GM18873 (cell line): ENCODE data around the gene DSE.

ENCODE experiments used
- ATAC-seq: cut with Tn5 transposase; IDR thresholded peaks from one replicate; pipeline ENCODE4 v1.9.1; 2021; ENCODE audit warnings: mild to moderate bottlenecking, moderate library complexity, moderate number of reproducible peaks; ENCODE audit not compliant: unreplicated experiment, low FRiP score

DSE gene

DNA sequence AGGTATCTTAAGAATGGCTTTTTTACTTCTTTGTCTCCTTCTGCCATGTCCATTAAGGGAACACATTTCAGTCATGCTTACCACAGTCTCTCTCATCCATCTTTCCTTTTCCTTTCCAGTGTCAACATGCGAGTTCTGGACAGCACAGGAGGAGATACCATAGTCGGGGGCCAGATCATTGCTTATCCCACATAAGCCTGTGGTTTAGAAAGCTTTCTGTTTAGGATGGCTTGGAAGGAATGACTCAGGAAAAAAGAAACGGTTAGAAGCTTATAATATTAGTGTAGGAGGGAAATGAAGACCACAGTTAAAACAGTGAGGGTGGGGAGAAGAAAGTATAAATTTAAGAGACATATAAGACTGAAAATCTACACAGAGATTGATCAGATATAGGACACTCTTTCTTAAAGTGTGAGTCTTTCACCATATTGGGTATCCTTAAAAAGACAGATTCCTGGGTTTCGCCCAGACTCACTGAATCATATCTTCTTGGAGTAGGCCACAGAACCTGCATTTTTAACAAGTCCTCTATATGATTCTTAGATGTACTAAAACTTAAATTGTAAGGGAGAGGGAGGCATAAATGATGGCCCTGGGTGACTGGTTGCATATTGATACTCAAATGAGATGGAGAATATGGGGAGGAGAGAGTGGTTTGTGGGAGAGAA is 36.1 kb downstream of the DSE start:
- no peak for ATAC-seq

DNA sequence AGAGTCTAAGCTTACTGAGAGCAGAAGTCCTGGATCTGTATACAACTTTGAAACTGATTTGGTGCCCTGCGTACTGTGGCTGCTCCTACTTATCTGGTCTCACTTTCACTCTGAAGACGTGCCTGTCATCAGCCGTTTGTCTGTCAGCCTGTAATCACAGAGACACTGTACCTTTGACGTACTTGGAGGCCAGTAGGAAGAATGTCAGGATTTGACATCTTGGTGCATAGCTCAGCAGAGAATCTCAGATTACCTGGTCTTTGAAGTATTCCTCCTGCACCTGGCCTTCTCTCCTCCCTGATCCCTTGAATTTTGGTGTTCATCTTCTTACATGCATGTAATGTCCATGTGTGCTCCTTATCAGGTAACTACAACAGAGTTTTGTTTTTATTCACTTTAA is 37.7 kb downstream of the DSE start:
- no peak for ATAC-seq

DNA sequence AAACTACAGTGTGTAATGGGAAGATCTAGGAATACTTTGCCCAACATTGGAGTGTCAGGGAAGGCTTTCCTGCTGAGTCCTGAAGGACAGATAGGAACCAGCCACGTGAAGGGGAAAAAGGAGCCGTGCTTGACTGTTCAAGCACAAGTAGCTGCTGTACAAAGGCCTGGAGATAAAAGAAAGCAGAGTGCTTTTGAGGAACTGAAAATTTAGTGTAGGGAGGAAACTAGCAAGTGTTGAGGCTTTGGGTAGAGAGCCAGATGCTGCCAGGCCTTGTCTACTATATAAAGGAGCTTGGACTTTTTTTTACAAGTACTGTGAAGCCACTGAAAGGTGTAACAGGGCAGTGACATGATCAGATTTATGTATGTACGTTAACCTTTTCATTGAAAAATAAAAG is 39.0 kb downstream of the DSE start:
- ATAC-seq = peak; percentile 89

DNA sequence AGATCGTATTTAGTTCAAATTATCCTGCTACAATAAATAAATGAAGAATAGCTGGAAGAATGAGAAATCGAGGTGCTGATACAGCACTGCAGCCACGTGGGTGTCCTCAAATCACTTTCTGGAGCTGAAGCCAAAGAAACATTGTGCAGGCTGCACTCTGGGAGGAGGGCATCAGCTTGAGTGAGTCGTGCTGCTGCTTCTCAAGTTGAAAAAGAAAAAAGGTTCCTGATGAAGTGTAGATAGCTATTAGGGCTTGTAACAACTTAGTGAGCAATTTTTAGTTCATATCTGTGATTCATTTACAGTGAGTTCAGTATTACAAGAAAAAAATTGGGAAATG is 40.5 kb downstream of the DSE start:
- no peak for ATAC-seq

DNA sequence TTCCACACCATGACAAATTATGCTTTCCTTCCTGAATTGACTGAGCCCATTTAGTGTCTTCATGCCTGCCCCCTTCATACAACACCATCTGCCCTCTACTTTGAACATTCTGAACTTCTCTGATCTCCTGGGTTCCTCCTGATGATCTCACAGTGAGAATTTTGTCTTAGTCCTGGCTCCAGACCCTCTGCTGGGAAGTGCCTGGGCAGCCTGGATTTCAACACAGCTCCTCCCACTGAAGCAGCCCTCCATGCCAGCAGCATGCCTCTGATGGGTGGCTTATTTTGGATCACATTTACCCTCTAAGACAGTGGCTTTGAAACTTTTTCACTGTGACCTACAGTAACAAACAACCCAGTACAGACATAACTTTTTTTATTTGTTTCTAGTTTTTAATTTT is 41.5 kb downstream of the DSE start:
- no peak for ATAC-seq

DNA sequence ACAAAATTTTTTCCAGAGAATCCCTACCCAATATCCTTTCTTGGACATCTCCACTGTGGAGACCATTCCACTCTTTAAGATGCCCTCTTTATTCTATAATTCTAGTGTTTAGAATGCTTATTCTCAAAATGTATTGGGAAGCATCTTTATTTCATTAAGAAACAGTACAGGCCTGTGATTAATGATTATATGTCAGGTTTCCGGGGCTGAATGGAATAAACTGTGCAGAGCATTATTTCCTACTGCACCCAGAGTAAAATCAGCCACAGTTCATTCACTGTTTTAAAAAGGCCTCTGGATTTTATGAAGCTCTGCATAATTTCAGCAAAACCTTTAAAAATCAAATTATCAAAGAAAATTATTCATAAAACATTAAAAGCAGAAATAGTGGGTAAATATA is 42.6 kb downstream of the DSE start:
- no peak for ATAC-seq

DNA sequence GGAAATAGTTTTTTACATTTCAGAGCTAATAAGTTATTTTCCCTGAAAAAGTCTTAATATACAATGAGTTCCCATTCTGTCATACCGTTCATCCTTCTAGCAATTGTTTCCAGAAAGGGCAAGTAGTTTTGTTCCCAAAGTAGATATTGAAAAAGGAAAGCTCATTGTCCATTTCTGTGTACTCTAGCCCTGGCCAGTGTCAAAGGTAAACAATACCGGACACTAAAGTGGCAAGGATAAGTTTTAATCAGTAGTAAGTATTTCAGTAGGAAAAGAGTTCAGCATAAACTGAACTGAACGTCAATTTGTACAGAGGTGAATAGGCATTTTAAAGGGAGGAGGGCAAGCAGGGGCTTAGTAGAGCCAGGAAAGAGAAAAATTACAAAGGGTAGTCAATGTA is 46.9 kb downstream of the DSE start:
- no peak for ATAC-seq

DNA sequence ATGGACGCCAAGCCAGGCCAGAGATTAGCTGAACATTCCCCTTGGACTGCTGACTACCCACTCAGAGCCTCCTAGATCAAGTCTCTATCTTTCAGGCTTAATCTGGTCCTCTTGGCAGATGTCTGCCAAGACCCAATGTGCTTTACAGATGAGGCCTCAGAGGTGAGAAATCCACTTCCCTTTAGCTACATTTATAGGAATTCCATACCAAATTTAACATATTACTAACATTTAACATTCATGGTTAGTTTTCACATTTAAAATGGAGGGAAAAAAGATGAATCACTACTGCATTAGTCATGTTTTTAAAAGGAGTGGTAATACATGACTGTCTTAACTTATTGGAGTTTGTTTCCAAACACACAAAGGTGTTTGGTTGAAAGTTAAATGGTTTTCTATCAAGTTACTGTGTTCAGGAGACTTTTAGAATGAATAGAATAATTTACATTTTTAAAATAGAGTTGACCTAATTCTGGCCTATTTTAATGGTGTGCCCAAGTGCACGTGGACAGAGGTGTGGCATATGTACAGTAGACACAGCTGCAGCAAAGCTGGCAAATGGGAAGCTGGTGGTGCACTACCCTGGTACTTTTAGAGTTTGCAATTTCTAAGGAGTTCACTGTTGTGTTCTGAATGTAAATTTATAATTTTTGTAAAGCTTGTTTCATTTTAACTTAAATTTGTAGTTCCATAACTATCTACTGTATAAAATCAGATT is 48.5 kb downstream of the DSE start:
- ATAC-seq = no peak

DNA sequence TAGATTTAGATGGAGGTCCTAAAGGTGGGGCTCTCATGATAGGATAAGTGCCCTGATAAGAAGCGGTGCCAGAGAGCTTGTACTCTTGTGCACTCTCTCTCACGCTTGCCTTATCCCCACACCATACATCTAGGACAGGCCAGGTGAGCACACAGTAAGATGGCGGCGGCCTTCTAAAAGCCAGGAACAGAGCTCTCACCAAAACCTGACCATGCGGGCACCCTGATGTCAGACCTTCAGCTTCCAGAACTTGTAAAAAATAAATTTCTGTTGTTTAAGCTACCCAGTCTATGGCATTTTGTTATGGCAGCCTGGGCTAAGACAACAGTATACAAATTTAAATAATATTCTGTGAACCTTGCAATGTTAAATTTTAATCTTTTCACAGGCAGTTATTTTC is 49.6 kb downstream of the DSE start:
- no peak for ATAC-seq

DNA sequence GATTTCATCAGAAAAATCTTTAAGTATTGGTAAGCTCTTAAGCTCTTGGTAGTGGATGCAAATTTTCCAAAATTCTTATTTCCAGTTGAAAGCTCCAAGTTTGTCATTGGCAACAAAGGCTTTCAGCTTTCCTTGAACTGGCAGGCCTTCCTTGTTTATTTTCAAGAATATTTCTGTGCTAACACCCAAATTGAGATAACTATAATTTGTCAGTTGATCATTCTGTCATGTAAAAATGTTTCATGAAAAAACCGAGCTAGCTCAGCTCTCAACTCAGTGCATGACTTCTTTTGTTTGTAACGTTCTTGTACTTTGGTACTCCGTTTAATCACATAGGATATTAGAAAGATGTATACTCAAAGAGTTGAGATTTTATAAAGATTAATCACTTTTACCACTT is 51.5 kb downstream of the DSE start:
- no peak for ATAC-seq

DNA sequence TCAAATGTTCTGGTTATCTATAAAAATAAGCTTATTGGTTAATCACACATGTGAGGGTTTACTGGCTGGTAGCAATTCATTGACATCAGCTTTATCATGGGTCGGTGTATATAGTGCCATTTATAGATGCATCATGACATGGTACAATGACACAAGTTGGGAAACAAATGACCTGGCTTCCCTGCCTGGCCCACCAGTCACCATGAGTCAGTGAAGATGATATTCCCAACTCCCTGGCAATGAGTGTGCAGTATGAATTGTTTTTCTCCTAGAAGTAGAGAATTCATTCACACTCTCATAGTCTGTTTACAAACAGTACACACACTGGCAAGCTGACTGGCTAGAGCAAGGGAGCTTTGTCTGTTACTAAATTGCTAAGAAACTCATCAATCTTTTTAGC is 53.3 kb downstream of the DSE start:
- no peak for ATAC-seq

DNA sequence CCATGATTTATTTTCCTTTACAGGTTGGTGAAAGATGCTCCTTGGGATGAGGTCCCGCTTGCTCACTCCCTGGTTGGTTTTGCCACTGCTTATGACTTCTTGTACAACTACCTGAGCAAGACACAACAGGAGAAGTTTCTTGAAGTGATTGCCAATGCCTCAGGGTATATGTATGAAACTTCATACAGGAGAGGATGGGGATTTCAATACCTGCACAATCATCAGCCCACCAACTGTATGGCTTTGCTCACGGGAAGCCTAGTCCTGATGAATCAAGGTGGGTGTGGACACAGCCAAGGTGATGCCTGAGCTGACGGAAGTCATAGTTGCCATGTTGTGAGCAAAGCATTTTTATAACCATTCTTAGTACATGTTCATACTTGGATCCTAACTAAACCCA is 55.8 kb downstream of the DSE start:
- no peak for ATAC-seq

DNA sequence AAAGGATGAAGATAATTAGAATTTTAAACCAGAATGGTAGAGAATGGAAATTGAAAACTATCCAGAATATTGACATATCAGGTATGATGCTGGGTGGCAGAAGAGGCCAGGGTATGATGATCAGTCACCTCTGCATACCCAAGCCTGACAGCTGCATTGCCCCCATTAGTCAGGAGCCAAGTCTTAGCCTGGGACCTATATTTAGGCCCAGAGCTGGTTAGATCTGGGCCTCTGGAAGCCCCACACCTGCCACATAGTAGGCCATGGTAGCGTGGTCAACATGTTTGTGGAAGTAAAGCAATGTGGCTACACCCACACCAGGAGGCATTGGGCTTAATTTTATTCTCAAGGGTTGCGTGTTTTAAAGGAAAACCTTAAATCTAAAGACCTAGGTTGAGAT is 58.4 kb downstream of the DSE start:
- ATAC-seq = no peak

DNA sequence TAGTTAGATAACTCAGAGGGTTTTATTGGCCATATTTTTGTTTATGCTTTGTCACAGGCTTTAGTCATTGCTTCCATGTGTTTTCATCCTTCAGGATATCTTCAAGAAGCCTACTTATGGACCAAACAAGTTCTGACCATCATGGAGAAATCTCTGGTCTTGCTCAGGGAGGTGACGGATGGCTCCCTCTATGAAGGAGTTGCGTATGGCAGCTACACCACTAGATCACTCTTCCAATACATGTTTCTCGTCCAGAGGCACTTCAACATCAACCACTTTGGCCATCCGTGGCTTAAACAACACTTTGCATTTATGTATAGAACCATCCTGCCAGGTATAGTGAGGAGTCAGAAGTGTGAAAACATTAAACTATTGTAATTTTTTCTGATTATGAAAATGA is 60.1 kb downstream of the DSE start:
- ATAC-seq = no peak

DNA sequence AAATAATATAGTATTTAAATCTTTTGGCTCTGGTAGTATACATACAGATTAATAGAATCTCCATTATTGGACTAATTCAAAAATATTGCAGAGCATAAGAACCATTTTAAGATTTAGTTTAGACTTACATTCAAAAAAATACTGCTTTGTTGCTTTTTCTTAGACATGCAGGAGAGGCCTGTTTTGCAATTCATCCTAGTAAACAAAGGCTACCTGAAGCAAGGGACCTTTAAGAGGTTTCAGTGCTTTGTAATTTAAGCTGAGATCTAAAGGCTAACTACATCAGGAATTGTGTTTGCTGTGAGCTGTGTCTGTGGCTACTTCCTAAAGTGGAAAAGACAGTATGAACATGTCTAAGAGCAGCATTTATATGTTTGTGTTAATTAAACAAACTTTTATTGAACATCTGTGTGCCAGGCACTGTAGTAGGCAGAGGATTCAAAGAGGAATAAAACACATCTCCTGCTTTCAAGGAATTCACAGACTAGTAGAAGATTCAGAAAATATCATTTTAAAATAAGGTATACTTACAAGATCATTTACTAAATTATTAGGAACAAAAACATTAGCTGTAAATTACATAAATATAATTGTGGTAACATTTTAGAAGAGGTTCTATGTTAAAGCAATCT is 61.3 kb downstream of the DSE start:
- ATAC-seq = no peak

DNA sequence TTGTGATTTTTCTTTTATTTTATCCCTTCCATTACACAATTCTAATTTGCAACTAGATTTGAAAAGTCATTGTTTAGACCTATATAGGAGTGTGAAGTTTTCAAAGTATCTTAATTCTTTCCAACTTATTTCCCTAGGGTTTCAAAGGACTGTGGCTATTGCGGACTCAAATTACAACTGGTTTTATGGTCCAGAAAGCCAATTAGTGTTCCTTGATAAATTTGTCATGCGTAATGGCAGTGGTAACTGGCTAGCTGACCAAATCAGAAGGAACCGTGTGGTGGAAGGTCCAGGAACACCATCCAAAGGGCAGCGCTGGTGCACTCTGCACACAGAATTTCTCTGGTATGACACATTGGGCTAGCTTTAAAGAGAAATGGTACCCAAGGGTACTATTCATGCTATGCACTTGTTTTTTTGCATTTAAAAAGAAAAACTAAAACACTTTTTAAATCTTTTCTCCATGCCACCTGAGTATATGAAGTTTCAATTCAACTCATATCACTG is 62.5 kb downstream of the DSE start:
- ATAC-seq = no peak

DNA sequence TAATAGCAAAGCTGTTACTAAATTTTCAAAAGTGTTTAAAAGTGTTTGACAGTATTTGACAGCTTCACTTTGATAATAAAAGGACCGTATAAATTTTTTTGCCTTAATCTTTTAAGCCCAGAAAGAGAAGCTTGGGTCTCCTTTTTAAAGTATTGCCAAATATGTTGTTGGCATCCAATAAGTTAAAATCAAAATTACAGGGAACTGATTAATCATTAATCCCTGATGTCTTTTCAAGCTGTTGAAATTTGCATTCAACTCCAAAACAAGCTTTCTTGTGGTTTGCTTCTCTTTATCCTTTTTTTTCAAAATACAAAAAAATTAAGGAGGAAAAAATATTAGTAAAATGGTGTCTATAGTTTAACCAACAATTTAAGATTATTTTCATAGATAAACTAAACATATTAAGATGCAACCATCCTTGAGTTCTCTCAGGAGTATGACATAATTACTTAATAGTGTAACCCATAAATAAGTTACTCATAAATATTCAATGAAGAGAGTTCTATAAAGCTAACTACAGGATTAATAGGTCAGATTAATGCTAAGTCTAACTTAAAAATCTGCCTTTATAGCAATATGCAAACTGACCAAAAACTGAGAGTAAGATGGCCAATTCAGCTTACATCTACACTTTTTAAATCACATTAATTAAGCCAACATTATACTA is 63.4 kb downstream of the DSE start:
- ATAC-seq = no peak

DNA sequence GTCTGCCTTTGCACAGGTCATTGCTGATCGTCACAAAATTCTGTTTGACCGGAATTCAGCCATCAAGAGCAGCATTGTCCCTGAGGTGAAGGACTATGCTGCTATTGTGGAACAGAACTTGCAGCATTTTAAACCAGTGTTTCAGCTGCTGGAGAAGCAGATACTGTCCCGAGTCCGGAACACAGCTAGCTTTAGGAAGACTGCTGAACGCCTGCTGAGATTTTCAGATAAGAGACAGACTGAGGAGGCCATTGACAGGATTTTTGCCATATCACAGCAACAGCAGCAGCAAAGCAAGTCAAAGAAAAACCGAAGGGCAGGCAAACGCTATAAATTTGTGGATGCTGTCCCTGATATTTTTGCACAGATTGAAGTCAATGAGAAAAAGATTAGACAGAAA is 65.8 kb downstream of the DSE start:
- ATAC-seq = no peak

DNA sequence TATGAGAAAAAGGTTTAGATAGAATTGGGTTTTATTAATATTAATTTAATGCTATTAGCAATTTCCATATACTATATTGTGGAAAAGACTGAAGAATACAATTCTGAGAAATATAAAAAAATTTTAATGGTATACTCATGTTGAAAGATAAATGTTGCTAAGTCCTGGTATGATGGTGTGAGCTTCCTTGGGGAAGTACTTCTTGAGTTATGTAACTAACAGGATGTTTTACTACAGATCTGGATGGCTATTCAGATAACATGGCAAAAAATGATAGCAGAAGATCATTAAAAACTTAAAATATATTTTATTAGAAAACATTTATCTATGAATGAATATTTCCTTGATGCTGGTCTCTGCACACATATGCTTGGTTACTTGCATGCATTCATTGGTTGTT is 66.9 kb downstream of the DSE start:
- no peak for ATAC-seq

DNA sequence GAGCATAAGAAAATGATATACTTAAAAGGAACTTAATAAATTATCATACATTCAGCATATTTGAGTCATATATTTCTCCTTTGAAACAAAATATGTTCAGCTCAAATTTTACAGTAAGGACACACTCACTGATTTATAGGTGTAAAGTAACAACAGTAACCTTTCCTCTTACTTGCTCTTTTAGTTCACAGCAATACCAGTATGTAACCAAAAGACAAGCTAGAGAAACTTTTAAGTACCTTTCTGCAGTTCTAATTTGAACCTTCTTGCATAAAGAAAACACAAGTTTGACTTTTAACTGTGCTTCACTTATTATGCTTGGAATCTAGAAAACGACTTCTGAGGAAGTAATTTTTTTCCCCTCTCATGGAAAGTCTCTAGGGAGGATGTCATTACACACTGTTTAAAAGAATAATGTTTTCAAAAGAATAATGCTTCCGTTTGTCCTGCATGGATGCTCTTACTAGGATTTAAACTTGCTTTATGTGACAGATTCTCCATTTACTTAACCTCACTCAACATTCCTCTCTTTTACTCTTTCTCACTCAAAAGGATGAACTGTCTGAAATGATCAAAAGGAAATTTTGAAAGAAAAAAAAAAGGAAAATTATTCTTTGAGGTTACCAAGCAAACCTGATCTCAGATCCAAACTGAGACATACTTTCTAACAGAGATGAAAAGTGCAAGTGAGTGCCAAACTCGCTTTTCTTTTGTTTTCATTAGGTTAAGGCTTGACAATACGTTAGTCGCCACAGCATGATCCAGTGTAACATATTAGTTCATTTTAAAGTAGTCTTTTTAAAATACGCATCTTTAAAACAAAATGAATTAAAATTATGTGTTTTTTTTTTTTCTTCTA is 68.1 kb downstream of the DSE start:
- no peak for ATAC-seq
